ENCODE measurements around the gene PPP1R10. TPM values are rescaled to one million over a fixed set of nuclear protein-coding genes. Genes with fewer than 3 reads are reported as not detected.

Gene PPP1R10
- total RNA-seq, 1 experiment from 2014 or later: 15.9 TPM

DNA sequence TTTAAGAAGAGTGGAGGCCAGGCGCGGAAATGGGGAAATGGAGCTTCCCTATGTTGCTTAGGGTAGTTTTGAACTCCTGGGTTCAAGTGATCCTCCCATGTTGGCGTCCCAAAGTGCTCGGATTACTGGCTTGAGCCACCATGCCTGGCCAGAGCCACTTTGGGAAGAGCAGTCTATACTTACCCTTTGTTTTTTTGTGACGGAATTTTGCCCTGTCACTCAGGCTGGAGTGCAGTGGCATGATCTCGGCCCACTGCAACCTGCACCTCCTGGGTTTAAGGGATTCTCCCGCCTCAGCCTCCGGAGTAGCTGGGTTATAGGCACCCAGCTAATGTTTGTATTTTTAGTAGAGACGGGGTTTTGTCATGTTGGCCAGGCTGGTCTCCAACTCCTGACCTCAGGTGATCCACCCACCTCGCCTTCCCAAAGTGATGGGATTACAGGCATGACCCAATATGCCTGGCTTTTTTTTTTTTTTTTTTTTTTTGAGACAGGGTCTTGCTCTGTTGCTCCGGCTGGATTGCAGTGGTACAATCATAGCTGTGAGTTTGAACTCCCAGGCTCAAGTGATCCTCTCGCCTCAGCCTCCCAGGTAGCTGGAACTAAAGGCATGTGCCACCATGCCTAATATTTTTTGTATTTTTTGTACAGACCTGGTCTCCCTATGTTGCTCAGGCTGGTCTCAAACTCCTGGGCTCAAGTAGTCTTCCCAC lies 18.0 kb downstream of the PPP1R10 start:
- DNase-seq (ENCODE audit: low spot score): no peak

DNA sequence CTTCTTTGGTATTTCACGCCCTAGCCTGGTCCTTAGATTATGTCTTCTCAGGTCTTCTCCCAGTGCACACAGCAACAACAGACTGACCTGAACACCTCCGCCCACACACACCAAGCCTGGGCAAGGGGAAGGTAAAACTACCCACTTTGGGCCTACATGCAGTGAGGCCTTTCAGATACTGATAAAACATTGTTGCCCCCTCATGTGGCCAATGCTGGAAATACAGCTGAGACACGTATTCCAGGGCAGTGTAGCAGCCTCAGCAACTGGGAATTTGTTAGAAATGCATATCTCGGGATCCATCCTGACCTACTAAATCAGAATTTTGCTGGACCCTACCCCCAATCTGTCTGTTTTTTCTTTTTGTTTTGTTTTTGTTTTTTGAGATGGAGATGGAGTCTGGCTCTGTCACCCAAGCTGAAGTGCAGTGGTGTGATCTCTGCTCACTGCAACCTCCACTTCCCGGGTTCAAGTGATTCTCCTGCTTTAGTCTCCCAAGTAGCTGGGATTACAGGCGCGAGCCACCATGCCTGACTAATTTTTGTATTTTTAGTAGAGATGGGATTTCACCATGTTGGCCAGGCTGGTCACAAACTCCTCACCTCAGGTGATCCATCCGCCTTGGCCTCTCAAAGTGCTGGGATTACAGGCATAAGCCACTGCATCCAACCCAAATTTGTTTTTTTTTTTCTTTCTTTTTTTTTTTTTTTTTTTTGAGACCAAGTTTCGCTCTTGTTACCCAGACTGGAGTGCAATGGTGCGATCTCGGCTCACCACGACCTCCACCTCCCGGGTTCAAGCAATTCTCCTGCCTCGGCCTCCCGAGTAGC lies 19.5 kb downstream of the PPP1R10 start:
- peak; percentile 71 for DNase-seq (ENCODE audit: low spot score)

DNA sequence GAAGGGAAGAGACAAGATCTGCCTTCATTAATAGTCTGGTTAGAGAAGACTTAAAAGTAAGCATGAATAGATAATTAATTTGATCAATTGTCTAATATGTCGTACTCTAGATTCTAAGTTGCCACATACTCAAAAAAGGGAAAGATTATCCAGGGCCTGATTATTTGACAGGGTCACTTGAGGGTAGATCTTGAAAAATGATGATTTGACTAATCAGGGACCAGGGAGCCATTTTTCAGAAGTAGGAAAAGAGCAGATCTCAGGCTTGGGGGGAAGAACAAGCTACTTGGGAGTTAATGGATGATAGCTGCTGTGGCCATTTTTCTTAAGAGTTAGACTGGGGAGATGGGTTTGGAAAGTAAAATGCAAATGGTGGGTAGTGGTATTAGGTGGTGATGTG lies 24.8 kb downstream of the PPP1R10 start:
- DNase-seq (ENCODE audit: low spot score): no peak

DNA sequence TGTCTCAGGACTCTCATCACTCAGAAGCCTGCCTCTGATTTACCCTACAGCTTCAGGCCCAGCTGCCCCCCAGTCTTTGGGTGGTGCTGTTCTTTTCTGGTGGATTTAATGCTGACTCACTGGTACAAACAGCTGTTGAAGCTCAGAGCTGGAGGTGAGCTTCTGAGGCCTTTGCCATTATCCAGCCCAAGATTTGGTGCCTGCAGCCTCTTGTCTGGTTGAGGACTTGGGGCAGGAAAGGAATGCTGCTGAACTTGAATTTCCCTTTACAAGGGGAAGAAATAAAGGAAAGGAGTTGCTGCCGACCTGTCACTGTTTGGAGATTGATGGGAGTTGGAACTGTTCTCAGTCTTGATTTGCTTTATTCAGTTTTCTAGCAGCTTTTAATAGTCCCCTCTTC lies 26.0 kb downstream of the PPP1R10 start:
- no peak for DNase-seq (ENCODE audit: low spot score)

DNA sequence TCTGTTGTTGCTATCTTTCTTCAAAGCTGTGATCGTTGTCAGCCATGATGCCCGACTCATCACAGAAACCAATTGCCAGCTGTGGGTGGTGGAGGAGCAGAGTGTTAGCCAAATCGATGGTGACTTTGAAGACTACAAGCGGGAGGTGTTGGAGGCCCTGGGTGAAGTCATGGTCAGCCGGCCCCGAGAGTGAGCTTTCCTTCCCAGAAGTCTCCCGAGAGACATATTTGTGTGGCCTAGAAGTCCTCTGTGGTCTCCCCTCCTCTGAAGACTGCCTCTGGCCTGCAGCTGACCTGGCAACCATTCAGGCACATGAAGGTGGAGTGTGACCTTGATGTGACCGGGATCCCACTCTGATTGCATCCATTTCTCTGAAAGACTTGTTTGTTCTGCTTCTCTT lies 26.5 kb downstream of the PPP1R10 start:
- DNase-seq (ENCODE audit: low spot score): no peak

DNA sequence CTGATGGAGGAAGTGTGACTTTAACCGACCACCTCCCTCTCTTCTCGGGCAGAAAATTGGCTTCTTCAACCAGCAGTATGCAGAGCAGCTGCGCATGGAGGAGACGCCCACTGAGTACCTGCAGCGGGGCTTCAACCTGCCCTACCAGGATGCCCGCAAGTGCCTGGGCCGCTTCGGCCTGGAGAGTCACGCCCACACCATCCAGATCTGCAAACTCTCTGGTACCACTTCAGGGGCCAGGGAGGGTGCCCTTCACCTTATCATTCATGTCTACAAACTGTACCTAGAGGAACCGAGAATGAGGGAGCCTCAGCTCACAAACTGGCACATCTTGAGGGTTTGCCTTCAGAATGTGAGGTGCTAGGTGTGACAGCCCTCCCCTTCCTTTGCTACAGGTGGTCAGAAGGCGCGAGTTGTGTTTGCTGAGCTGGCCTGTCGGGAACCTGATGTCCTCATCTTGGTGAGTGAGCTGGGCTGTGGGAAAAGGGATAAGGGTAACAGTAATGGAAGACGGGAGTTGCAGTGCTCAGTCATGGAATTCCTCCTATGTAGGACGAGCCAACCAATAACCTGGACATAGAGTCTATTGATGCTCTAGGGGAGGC lies 27.2 kb downstream of the PPP1R10 start:
- DNase-seq (ENCODE audit: low spot score): no peak

DNA sequence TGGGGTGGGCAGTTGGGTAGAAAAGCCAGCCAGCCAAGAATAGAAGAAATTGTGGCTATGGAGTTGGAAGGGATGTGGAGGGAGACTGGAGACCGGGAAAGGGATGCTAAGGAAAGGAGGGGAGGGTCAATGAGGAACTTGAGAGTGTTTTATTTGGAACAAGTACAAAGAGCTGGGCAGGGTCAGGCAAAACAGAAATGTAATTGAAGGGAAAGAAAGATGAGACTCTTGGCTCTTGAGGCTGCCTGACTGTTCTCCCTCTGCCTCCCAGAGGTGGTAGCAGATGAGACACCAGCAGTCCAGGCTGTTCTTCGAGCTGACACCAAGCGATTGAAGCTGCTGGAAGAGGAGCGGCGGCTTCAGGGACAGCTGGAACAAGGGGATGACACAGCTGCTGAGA lies 33.1 kb downstream of the PPP1R10 start:
- DNase-seq (ENCODE audit: low spot score): no peak

DNA sequence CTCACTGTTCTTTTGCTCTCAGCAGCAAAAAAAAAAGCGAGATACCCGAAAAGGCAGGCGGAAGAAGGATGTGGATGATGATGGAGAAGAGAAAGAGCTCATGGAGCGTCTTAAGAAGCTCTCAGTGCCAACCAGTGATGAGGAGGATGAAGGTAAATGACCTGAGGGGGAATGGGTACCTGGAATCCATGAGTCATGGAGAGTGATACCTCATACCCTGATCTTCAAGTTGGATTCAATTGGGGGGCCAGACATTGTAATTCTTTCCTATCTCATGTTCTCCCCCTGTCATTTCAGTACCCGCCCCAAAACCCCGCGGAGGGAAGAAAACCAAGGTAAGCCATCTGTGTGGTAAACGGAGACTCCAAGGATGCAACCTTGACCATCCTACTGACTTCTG lies 39.0 kb downstream of the PPP1R10 start:
- no peak for DNase-seq (ENCODE audit: low spot score)

DNA sequence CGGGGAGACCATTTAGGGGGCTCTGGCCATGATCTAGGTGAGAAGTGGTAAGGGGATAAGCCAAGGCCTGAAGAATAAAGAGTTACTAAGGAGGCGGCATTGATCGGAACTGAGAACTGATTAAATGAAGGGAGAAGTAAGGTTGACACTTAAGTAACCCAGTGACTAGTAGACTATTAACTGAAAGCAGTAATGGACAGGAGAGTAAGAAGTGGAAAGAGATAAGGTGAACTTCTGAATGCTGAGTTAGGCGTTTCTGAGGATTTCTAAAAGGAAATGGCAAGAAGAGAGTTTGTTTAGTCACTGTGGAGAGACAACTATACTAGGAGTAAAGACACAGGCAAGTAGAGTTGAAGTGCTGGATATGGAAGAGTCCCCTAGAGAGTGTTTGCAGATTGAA lies 43.9 kb downstream of the PPP1R10 start:
- no peak for DNase-seq (ENCODE audit: low spot score)

DNA sequence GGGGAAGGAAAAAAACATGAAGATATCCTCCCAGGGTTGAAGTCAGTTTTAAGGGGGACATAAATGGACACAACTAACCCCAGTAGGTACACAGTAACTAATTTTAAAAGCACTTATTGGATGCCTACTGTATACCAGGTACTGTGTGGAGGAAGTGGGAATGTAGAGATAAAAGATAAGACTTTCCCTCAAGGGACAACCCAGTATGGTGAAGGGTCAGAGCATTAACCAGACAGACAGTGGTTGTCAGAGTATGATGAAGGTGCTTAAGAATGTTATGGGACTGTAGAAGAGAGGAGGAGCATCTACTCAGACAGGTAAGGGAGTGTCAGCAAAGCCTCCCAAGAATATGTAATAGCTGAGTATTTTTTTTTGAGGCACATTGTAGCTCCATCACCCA lies 44.9 kb downstream of the PPP1R10 start:
- DNase-seq (ENCODE audit: low spot score): no peak

DNA sequence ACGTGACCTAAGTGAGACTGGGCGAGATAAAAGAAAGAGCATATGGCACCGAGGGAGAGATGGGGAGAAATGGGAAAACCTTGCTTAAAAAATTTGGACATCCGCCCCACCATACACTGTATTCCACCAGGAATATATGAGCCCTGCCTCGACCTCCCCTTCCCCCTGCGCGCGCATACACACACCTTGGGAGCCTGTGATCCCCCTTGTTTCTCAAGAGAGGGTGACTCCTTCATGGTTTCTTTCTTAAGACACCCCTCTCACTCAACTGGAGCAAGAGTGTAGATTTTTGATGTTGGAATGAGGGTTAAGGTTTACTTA lies 45.3 kb downstream of the PPP1R10 start:
- DNase-seq (ENCODE audit: low spot score): no peak

DNA sequence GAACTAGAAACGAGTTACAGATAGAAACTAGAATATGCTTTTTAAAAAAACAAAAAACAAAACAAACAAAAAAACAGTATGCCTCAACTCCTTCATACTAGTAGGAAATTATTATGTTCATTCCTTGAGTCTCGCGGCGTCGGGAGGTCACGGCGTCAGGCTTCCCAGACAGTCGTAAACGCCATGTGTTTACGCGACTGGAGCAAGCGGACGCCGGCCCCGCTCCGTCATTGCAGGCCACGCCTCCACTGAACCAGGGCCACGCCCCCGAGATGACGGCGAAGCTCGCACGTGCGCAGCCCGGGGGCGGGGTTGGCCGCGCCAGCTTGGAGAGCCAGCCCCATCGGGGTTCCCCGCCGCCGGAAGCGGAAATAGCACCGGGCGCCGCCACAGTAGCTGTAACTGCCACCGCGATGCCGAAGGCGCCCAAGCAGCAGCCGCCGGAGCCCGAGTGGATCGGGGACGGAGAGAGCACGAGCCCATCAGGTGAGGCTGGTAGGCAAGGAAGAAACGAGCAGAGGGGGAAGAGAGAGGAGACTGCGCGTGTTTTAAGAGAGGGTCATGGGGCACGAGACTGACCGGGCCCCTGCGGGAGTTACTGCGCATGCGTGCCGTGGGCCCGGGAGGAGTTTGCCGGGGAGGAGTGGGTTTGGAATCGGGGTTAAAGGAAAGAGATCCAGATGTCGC lies 45.8 kb downstream of the PPP1R10 start, which contains the start of gene ABCF1:
Gene ABCF1 (plus strand): TSS at position 368 of the 687 bp plus-strand sequence. CDS start 46 bp downstream, at position 414.
- peak; percentile 94 for DNase-seq (ENCODE audit: low spot score)

DNA sequence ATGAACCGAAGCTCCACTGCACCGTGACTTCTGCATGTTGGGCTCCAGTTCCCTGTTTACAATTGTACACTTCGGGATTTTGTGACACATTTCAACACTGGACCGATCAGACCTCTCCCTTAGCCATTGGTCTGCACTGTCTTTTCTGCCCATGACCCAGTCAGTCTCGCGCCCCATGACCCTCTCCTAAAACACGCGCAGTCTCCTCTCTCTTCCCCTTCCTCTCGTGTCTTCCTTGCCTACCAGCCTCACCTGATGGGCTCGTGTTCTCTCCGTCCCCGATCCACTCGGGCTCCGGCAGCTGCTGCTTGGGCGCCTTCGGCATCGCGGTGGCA lies 46.3 kb downstream of the PPP1R10 start:
- no peak for DNase-seq (ENCODE audit: low spot score)

DNA sequence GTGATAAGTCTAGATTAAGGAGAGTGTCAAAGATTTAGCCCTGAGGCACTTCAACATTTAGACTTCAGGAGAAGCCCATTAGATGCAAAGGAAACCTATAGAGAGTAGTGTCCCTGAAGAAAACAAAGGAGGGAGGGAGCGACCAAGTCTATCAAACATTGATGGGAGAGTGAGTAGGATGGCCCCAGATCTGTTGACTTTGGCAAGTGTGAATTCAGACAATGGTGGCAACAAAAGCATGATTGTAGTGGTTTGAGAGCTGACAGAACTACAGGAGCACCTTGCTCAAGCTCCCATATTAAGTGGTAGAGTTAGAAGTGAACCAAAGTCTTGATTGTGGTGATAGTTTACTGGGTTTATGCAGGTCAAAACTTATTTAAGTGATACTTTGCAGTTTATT lies 46.8 kb downstream of the PPP1R10 start:
- no peak for DNase-seq (ENCODE audit: low spot score)

DNA sequence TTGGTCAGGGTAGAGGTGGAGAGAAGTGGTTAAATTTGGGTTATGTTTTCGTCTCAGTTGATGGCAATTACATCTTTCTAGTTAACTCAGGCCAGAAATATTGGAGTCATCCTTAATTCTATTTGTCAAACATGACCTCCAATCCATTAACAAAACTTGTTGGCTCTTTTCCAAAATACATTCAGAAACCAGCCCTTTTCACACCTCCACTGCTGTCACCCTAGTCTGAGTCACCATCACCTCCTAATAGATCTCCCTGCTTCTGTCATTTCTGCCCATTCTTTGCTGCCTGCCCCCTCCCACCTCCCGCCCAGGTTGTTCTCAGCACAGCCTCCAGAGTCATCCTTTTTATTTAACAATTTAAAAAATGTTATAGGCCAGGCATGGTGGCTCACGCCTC lies 48.8 kb downstream of the PPP1R10 start:
- DNase-seq (ENCODE audit: low spot score): no peak

DNA sequence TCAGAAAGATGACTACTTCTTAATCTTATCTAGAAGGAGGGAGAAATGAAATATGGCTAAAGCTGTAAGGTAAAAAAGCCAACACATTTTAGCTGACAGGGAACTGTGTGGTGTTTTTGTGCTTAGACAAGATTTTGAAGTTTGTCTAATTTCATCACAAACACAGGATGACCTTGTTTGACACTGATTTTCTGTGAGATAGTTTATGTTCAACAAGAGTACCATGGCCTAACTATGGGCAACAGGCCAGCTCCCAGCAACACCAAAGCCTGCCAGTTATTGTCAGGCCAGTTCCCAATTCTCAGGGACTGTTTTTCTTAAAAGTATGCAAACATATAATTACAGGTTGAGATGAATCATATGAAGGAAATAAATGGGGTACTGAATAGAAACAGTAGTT lies 51.3 kb downstream of the PPP1R10 start:
- no peak for DNase-seq (ENCODE audit: low spot score)

DNA sequence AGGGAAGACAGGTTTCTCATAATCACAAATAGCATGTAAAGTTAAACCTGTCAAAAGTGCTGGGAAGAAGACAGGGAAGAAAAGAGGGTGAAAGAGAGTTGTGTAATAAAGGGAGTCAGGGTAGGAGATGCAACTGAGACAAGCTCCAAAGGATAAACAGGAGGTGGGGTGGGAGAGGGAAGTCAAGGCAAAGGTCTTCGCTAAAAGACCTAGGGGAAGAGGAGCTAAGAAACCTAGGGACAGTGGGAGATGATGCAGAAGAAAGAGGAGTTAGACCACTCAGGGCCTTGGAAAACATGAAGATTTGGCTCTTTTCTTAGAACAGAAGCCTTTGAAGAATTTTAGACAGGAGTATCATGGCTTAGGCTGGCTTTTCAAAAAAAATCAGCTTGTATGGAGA lies 52.9 kb downstream of the PPP1R10 start:
- no peak for DNase-seq (ENCODE audit: low spot score)

DNA sequence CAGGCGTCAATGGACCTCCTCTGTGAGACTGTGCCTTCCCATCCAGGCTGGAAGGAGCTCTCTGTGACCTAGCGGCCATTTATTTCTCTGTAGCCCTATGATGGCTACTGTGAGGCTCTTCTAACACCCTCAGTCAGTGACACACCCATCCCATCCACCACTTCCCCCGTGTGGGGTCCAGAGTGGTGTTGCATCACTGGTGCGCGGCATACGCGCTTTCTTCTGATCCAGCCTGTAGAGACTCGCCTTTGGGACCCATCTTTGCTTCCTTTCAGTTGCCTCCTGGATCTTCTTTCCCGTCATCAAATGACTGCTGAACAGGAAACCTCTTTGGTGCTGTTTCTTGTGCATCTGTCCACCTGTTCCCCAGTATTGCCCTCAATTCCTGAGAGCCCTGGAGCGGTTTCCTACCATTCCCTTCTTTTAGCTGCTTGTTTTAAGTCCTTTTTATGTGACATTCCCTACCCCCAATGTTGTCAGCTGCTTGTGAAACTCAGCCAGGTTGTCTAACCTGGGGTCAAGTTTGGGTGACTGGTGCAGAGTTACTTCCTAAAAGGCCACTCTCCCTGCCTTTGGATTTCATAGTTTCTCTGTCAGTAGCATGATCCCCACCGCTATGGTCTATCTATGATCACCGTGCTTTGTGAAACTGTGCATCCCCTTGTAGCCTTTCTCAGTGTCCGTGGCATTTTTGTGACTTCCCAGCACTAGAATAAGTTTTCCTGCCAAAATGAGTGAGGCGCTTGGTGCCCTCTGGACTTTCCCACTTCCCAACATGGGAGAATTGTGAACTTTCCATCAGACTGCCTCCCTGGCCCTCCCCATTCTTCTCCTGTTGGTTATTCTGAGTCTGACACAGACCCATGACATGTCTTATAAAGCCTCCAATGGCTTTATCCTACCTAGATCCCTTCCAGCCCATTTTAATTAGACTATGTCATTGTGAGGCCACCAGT lies 54.3 kb downstream of the PPP1R10 start:
- no peak for DNase-seq (ENCODE audit: low spot score)

DNA sequence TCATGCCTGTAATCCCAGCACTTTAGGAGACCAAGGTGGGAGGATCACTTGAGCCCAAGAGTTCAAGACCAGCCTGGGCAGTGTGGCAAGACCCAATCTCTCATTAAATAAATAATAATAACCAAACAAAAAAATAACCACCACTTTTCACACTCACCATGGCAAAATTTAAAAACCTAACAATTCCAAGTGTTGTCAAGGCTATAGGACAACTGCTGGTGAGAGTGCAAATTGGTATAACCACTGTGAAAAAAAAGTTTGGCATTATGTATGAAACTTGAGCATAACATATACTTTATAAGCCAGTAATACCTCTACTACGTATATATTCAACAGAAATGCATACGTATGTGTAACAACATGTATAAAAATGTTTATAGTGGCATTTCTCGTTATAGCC lies 56.1 kb downstream of the PPP1R10 start:
- no peak for DNase-seq (ENCODE audit: low spot score)

DNA sequence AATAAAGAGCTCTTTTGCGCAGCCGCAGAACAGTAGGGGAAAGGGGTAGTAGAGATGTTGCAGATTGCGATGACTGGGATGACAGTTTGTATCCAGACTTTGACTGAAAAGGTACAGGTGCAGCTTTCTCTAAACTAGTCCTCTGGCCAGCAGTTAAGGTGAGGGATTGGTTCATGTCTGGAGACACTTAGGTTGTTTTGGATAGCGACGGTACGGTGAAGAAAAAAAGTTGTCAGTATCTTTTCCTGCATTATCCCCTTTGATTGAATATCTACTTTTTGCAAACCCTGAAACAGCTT lies 59.4 kb downstream of the PPP1R10 start:
- no peak for DNase-seq (ENCODE audit: low spot score)

DNA sequence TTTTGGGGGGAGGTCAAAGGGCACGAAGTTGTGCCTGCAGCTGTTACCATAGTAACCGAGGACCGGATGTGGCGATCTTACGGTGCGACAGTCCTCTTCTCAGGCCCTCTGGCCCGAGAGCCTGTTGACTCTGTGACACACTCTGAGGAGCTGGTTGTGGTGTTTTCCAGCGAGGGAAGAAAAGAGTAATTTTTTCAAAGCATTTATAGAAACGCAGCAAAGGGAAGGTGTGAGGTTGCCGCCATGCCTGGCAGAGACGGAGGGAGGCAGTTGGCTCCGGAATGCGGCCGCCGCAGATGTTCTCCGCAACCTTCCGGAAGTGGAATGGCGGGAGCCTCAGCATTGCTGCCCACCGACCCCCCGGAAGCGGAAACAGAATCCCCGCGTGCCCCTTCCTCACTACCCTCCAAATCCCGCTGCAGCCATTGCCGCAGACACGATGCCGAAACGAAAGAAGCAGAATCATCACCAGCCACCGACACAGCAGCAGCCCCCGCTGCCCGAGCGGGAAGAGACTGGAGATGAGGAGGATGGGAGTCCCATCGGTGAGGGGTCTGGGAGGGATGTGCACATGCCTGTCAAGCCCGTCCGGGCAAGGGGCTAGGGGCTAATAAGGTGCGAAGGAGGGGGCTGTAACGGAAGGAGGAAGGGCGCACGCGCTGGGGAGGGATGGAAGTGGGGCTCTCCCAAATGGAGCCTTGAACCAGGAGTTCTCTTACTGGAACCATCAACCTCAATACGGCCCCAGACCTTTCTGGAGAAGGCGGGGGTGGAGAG lies 59.9 kb downstream of the PPP1R10 start, which contains the start of gene PRR3:
Gene PRR3 (plus strand): TSS at position 390 of the 777 bp plus-strand sequence. CDS start 50 bp downstream, at position 440.
- peak; percentile 92 for DNase-seq (ENCODE audit: low spot score)
